HCT116 (cell line): ENCODE measurements around the gene CDKAL1. TPM values are rescaled to one million over a fixed set of nuclear protein-coding genes. Genes with fewer than 3 reads are reported as not detected.

Source experiments
- ATAC-seq: fragments of 200-7000 bp; cut with Tn5 transposase; 2 replicates; pipeline ENCODE4 v1.9.1; 2020; ENCODE audit warnings: mild to moderate bottlenecking, moderate library complexity
- BruUV-seq: library from RNA; stranded (reverse); fragments of 400-500 nt; replicated peaks from 2 replicates; lab custom pipeline; 2021; lab: Mats Ljungman, UMichigan
- CTCF ChIA-PET: fragments of 300-600 bp; sonication (Branson Sonifier 250); formaldehyde crosslinking; loops from one replicate; lab custom pipeline; 2021; ENCODE audit warnings: antibody characterized with exemption; lab: Charles Lee
- POLR2A ChIA-PET: fragments of 300-600, 350-600 bp; sonication (Branson Sonifier 250); formaldehyde crosslinking; loops from one replicate; lab custom pipeline; 2021; ENCODE audit warnings: antibody characterized with exemption; lab: Charles Lee
- RAD21 ChIA-PET, 2 experiments: fragments of 300-600 bp; sonication (Branson Sonifier 250); formaldehyde crosslinking; loops; one replicate each; lab custom pipeline; 2023; ENCODE audit warnings: low total read pairs in 2 of 2; ENCODE audit not compliant: uncharacterized antibody in 2 of 2, unreplicated experiment in 2 of 2, low non-redundant PET in 1 of 2; lab: Charles Lee
- DNase-seq: peaks from one replicate; pipeline ENCODE4 v3.0.0-alpha.2; 2010; ENCODE audit warnings: low read depth, low spot score
- H2AFZ ChIP-seq: fragments of 200-600 bp; shearing (Covaris generic), sonication (generic); 2 replicates; pipeline ENCODE4 v1.6.1; 2017; ENCODE audit warnings: low read depth, mixed run types, mixed read lengths, antibody characterized with exemption, low read length; ENCODE audit not compliant: poor library complexity, severe bottlenecking
- H3K27ac ChIP-seq: 2 replicates; pipeline ENCODE4 v1.5.1; 2012; ENCODE audit warnings: low read depth, low read length
- H3K27me3 ChIP-seq: fragments of 200-600 bp; sonication (generic); 2 replicates; pipeline ENCODE4 v1.6.1; 2016; ENCODE audit warnings: mixed run types, low read length, mixed read lengths; ENCODE audit not compliant: insufficient read depth
- H3K36me3 ChIP-seq, 2 experiments: fragments of 200-500 bp in 1 of 2; fragments of 200-600 bp in 1 of 2; sonication (Bioruptor generic) in 1 of 2; sonication (generic) in 1 of 2; 2 replicates each; pipeline versions ENCODE4 v1.5.1 to v1.6.1; 2014 to 2016; ENCODE audit warnings: low read length in 2 of 2, inconsistent platforms in 1 of 2, mixed read lengths in 1 of 2, mixed run types in 1 of 2; ENCODE audit not compliant: insufficient read depth in 2 of 2, control insufficient read depth in 1 of 2
- H3K4me1 ChIP-seq, 2 experiments: fragments of 200-600 bp in 1 of 2; sonication (generic) in 1 of 2; 2 replicates each; pipeline versions ENCODE4 v1.5.1 to v1.6.1; 2012 to 2017; ENCODE audit warnings: low read length in 2 of 2, inconsistent platforms in 1 of 2, mild to moderate bottlenecking in 1 of 2, mixed read lengths in 1 of 2, mixed run types in 1 of 2, moderate library complexity in 1 of 2; ENCODE audit not compliant: insufficient read depth in 2 of 2, control insufficient read depth in 1 of 2
- H3K4me2 ChIP-seq: fragments of 200-600 bp; sonication (generic); 2 replicates; pipeline ENCODE4 v1.6.1; 2017; ENCODE audit warnings: mixed run types, low read length, mixed read lengths
- H3K4me3 ChIP-seq, 2 experiments: fragments of 200-600 bp in 1 of 2; sonication (generic) in 1 of 2; replicated peaks in 1 of 2; 2 replicates each; pipeline ENCODE4 v1.5.1; 2011 to 2016; ENCODE audit warnings: low read length in 2 of 2, control low read depth in 1 of 2, low read depth in 1 of 2, mild to moderate bottlenecking in 1 of 2, mixed read lengths in 1 of 2, mixed run types in 1 of 2
- H3K79me2 ChIP-seq: fragments of 200-600 bp; sonication (generic); 2 replicates; pipeline ENCODE4 v1.6.1; 2017; ENCODE audit warnings: mild to moderate bottlenecking, mixed run types, low read length, moderate library complexity, mixed read lengths; ENCODE audit not compliant: insufficient read depth
- H3K9ac ChIP-seq: fragments of 200-600 bp; sonication (generic); 2 replicates; pipeline ENCODE4 v1.6.1; 2016; ENCODE audit warnings: low read length, mixed read lengths
- H3K9me2 ChIP-seq: fragments of 200-600 bp; sonication (generic), shearing (Covaris generic); 2 replicates; pipeline ENCODE4 v1.6.1; 2017; ENCODE audit warnings: mixed run types, mild to moderate bottlenecking, moderate library complexity; ENCODE audit not compliant: insufficient read depth
- H3K9me3 ChIP-seq, 2 experiments: fragments of 200-500 bp in 1 of 2; fragments of 200-600 bp in 1 of 2; sonication (Bioruptor generic) in 1 of 2; sonication (generic) in 1 of 2; 2 replicates each; pipeline ENCODE4 v1.6.1; 2014 to 2017; ENCODE audit warnings: low read length in 2 of 2, mixed read lengths in 2 of 2, inconsistent platforms in 1 of 2, low read depth in 1 of 2, mild to moderate bottlenecking in 1 of 2, mixed run types in 1 of 2, moderate library complexity in 1 of 2; ENCODE audit not compliant: control insufficient read depth in 1 of 2, insufficient read depth in 1 of 2
- H4K20me1 ChIP-seq: fragments of 200-600 bp; sonication (generic), shearing (Covaris generic); 2 replicates; pipeline ENCODE4 v1.6.1; 2017; ENCODE audit warnings: mixed run types, mild to moderate bottlenecking, moderate library complexity; ENCODE audit not compliant: insufficient read depth
- CBX3 ChIP-seq: IDR thresholded peaks from 2 replicates; pipeline ENCODE4 v1.6.1; 2012; ENCODE audit warnings: low read depth
- CEBPB ChIP-seq: IDR thresholded peaks from 2 replicates; pipeline ENCODE4 v1.6.1; 2012; ENCODE audit warnings: low read depth
- EGR1 ChIP-seq: IDR thresholded peaks from 2 replicates; pipeline ENCODE4 v1.6.1; 2012; ENCODE audit warnings: low read depth
- JUND ChIP-seq: IDR thresholded peaks from 2 replicates; pipeline ENCODE4 v1.6.1; 2012
- POLR2AphosphoS5 ChIP-seq: IDR thresholded peaks from 2 replicates; pipeline ENCODE4 v1.6.1; 2011; ENCODE audit warnings: mild to moderate bottlenecking, low read depth, low read length, moderate library complexity
- ZFX ChIP-seq: fragments of 450-650 bp; IDR thresholded peaks from 2 replicates; pipeline ENCODE4 v1.6.1; 2017
- intact Hi-C: fragments of 100-400 bp; cut with micrococcal nuclease; formaldehyde crosslinking; loops from 2 replicates; pipeline ENCODE4 v1.10.0; 2022
- total RNA-seq: library from RNA; stranded (reverse); gene quantifications from one replicate; pipeline ENCODE4 v1.2.1, GENCODE V29; 2021; ENCODE audit not compliant: unreplicated experiment
- TF ChIP-seq, protein P1 (sequence below): IDR thresholded peaks from 2 replicates; pipeline ENCODE4 v1.6.1; 2011; ENCODE audit warnings: mild to moderate bottlenecking, low read length, moderate library complexity; ENCODE audit not compliant: insufficient replicate concordance; ENCODE audit errors: extremely low read depth
- TF ChIP-seq, protein P2 (sequence below): IDR thresholded peaks from 2 replicates; pipeline ENCODE4 v1.6.1; 2012

The CDKAL1 gene
- total RNA-seq, 1 experiment from 2014 or later = 14.9 TPM

DNA sequence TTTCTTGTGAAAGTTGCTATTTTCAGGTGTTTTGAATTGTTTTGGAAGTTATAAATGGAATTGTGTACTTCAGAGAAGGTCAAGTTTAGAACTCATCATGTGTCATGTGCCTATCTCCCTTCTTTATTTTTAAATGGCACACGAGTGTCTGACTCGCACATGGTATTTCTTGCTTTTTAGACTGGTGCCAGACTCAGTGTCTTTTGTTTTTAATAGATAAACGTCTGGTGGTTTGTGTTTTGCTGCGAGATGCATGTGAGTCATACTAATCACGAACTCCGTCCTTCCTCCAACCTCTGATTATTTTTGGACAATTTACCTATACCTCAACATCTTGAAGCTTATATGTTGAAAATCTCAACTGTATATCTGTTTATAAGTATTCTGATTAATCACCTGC, 292.1 kb downstream of the CDKAL1 start:
- H3K27ac ChIP-seq = no peak overlapping the region
- DNase-seq = no peak
- H3K9me3 ChIP-seq = no peaks in the 10 kb centered on the region
- peaks cover 0 to 10% of the 10 kb centered on the region in 2 experiments; a peak in 2 of 4 replicates for H3K4me1 ChIP-seq
- CTCF ChIA-PET = no interaction called here
- TF ChIP-seq, protein P1, sequence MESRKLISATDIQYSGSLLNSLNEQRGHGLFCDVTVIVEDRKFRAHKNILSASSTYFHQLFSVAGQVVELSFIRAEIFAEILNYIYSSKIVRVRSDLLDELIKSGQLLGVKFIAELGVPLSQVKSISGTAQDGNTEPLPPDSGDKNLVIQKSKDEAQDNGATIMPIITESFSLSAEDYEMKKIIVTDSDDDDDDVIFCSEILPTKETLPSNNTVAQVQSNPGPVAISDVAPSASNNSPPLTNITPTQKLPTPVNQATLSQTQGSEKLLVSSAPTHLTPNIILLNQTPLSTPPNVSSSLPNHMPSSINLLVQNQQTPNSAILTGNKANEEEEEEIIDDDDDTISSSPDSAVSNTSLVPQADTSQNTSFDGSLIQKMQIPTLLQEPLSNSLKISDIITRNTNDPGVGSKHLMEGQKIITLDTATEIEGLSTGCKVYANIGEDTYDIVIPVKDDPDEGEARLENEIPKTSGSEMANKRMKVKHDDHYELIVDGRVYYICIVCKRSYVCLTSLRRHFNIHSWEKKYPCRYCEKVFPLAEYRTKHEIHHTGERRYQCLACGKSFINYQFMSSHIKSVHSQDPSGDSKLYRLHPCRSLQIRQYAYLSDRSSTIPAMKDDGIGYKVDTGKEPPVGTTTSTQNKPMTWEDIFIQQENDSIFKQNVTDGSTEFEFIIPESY = no peak
- TF ChIP-seq CEBPB (no peak), JUND (0 out of 2 replicates have a peak, but pooled peaks have one; percentile 9)
- TF ChIP-seq, protein P2, sequence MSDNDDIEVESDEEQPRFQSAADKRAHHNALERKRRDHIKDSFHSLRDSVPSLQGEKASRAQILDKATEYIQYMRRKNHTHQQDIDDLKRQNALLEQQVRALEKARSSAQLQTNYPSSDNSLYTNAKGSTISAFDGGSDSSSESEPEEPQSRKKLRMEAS = no peak
- peak overlapping the region; percentile 6; the same call in 1 of the 2 replicates for H3K4me2 ChIP-seq
- POLR2A ChIA-PET = no interaction called here
- RAD21 ChIA-PET = no interaction called here
- ATAC-seq = peak; percentile 22; the same call in 1 of the 2 replicates
- H2AFZ ChIP-seq = no peak overlapping the region
- no peaks in the 10 kb centered on the region for H3K9me2 ChIP-seq
- BruUV-seq = no TSS peak
- no peaks in the 10 kb centered on the region for H3K79me2 ChIP-seq
- intact Hi-C loops = no loop called here
- H3K27me3 ChIP-seq = no peaks in the 10 kb centered on the region
- no peaks in the 10 kb centered on the region for H3K36me3 ChIP-seq
- no peak overlapping the region for H3K4me3 ChIP-seq
- no peaks in the 10 kb centered on the region for H4K20me1 ChIP-seq
- no peak overlapping the region for H3K9ac ChIP-seq

DNA sequence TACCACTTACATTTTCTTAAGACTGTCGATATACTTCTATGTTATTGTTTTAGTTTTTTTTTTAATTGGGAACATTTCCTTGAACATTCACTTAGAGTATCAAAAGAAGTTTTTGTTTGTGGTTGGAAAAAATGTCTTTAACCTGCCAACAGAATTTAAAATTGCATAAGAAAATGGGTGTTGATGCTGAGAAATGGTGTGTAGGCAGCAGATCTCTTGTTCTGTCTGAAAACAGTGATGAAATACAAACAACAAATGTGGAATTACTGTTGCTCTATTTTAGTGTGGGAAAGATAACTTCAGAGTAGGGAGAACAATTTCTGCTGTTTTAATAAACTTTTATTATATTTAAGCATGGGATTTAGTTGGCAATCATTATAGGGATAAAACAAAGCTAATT, 293.5 kb downstream of the CDKAL1 start:
- Histone ChIP-seq H3K4me2 (no peak overlapping the region), H3K9me2 (no peaks in the 10 kb centered on the region), H3K9ac (no peak overlapping the region), H3K4me3 (no peak overlapping the region), H3K9me3 (no peaks in the 10 kb centered on the region), H3K4me1 (peaks cover 0 to 10% of the 10 kb centered on the region in 2 experiments; a peak in 2 of 4 replicates), H2AFZ (no peak overlapping the region), H3K27me3 (no peaks in the 10 kb centered on the region), H3K36me3 (no peaks in the 10 kb centered on the region), H3K27ac (no peak overlapping the region), H3K79me2 (no peaks in the 10 kb centered on the region), H4K20me1 (no peaks in the 10 kb centered on the region)
- DNase-seq (no peak), ATAC-seq (no peak)
- ChIA-PET RAD21 (no interaction called here), POLR2A (no interaction called here), CTCF (interaction anchor here (0.6 kb wide), 1 partner anchor 27 kb away, joined by 3 read pairs; no protein-coding TSS in a partner anchor)
- no TSS peak for BruUV-seq
- intact Hi-C loops = no loop called here
- TF ChIP-seq CEBPB (no peak), CBX3 (no peak), EGR1 (no peak), POLR2AphosphoS5 (no peak), ZFX (no peak)
- TF ChIP-seq, protein P2 = no peak
